ENCODE measurements around the gene UBE2D3.

The UBE2D3 gene

DNA sequence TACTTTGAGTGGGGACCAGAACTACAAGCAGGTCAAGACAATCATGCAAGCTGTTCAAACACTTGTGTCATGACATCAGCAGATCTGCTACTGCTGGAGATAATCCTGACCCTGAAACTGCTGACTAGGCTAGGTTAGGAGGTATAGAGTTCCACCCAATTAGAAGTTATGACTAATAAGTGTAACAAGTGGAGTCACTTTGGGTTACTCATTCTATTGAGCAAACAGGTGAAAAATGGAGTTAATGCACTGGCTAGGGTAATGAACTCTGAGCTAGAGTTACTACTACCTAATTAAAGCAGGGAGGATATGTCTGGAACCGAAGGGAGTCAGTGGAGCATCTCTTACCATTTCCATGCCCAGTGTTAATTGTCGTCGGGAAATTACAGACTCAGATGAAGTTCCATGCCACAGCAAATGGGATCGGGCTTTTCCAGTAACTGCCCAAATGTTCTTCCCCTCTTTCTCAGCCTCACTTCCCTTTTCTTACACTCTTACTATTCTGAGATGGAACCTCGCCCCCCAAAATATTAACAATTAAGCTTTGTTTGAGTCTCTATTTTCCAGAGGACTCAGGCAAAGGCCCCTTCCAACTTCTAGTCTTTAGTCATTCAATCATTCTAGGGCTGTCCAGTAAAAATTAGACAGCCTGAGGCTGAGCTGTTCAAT, 46.7 kb downstream of the UBE2D3 start:
- H3K27ac ChIP-seq: no peak overlapping the region
- TF ChIP-seq, protein P1, sequence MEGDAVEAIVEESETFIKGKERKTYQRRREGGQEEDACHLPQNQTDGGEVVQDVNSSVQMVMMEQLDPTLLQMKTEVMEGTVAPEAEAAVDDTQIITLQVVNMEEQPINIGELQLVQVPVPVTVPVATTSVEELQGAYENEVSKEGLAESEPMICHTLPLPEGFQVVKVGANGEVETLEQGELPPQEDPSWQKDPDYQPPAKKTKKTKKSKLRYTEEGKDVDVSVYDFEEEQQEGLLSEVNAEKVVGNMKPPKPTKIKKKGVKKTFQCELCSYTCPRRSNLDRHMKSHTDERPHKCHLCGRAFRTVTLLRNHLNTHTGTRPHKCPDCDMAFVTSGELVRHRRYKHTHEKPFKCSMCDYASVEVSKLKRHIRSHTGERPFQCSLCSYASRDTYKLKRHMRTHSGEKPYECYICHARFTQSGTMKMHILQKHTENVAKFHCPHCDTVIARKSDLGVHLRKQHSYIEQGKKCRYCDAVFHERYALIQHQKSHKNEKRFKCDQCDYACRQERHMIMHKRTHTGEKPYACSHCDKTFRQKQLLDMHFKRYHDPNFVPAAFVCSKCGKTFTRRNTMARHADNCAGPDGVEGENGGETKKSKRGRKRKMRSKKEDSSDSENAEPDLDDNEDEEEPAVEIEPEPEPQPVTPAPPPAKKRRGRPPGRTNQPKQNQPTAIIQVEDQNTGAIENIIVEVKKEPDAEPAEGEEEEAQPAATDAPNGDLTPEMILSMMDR (IDR thresholded peaks at IDR 0.05): no peak
- no peak for DNase-seq (ENCODE audit: low spot score)
- no peak overlapping the region for H3K4me3 ChIP-seq

DNA sequence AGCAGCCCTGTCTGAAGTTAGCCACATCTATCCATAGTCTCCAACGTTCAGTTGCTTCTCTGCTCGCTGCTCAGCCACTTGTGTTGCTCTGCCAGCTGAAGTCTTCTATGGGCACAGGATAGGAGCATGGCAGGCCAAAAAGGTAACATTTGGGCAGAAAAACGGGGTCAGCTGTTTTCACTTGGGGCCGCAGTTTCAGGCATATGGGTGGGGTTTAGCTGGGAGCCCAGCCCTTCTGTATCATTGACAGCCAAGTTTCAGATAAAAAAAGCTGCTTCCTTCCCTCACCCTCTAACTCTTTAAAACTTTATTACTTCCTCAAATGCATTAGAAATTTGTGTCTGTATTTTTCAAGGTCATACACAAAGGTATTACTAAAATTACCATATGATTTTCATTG, 48.1 kb downstream of the UBE2D3 start:
- TF ChIP-seq, protein P1 (IDR thresholded peaks at IDR 0.05): no peak

DNA sequence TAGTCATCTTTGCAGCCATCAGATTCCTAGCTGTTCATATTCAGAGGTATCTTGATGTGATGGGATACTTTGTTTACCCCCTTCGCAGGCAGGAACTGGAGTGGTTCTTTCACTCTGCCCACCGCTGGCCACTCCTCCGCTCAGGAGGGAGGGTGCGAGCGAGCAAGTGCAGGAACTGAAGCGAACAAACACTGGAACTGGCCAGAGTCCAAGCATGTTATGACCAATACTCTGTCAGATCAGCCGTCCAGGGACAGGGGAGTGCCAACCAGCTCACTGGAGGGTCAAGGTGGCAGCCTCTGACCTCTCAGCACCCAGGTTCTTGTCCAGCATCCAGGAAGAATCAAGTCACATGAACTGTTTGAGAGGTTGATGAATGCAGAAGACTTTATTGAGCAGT, 48.6 kb downstream of the UBE2D3 start:
- TF ChIP-seq, protein P1 (IDR thresholded peaks at IDR 0.05): no peak
- Histone ChIP-seq H3K4me3 (no peak overlapping the region), H3K27ac (no peak overlapping the region)
- DNase-seq (ENCODE audit: low spot score): no peak

More for the DNA sequence above, 48.1 kb downstream of the UBE2D3 start:
- no peak overlapping the region for H3K4me3 ChIP-seq
- H3K27ac ChIP-seq: no peak overlapping the region
- no peak for DNase-seq (ENCODE audit: low spot score)

DNA sequence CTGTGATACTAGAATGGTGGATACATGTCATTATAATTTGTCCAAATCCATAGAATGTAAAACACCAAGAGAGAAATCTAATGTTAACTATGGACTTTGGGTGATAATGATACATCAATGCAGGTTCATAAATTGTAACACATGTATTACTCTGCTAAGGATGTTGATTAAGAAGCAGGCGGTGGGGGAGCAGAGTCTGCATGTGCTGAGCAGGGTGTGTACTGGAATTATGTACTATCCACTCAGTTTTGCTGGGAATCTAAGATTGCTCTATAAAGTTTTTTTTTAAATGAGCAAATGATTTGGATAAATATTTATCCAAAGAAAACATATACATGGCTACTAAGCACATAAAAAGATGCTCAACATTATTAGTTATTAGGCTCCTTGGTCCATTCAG, 51.5 kb downstream of the UBE2D3 start:
- TF ChIP-seq, protein P1 (IDR thresholded peaks at IDR 0.05): no peak
- Histone ChIP-seq H3K27ac (no peak overlapping the region), H3K4me3 (no peak overlapping the region)
- no peak for DNase-seq (ENCODE audit: low spot score)

DNA sequence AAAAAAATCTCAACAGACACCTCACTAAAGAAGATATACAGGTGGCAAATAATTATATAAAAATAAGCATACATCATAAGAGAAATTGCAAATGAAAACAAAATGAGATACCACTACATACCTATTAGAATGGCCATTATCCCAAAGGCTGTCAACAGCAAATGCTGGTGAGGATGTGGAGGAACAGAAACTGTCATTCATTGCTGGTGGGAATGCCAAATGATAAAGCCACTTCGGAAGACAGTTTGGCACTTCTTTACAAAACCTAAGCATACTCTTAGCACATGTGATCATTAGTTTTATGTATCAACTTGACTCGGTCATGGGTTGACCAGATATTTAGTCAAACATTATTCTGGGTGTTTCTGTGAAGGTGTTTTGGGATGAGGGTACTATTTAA, 53.1 kb downstream of the UBE2D3 start:
- Histone ChIP-seq H3K27ac (no peak overlapping the region), H3K4me3 (no peak overlapping the region)
- DNase-seq (ENCODE audit: low spot score): no peak
- TF ChIP-seq, protein P1 (IDR thresholded peaks at IDR 0.05): no peak

DNA sequence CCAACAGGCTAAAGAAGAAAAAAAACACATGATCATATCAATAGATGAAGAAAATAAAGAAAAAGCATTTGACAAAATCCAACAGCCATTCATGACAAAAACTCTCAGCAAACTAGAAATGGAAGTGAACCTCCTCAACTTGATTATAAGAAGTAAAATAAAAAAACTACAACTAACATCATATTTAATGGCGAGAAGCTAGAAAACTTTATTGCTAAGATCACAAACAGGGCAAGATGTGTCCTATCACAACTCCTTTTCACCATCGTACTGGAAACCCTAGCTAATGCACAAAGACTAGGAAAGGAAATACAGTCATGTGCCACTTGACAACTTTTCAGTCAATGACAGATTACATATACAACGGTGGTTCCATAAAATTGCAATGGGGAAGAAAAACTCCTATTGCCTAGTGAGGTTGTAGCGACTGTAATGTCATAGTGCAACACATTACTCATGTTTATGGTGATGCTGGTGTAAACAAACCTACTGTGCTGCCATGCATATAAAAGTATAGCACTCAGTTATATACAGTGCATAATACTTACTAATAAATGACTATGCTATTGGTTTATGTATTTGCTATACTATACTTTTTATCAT, 54.5 kb downstream of the UBE2D3 start:
- no peak for DNase-seq (ENCODE audit: low spot score)
- TF ChIP-seq, protein P1 (IDR thresholded peaks at IDR 0.05): no peak
- Histone ChIP-seq H3K27ac (no peak overlapping the region), H3K4me3 (no peak overlapping the region)

DNA sequence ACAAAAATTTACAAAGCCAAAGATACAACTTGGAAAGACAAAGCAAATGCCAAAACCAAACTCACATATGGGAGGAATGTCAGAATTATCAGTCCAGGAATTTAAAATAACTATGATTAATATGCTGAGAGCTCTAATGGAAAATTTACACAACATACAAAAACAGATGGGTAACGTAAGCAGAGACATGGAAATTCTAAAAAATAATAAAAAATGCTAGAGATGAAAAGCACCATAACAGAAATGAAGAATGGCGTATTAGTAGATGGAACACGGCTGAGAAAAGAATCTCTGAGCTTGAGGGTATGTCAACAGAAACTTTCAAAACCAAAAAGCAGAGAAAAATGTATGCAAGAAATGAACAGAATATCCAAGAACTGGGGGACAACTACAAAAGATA, 62.5 kb downstream of the UBE2D3 start:
- H3K27ac ChIP-seq: no peak overlapping the region
- TF ChIP-seq, protein P1 (IDR thresholded peaks at IDR 0.05): no peak
- H3K4me3 ChIP-seq: no peak overlapping the region
- DNase-seq (ENCODE audit: low spot score): no peak
